B cell (primary cell): ENCODE data around the gene ATG7.

Source experiments
- CTCF ChIP-seq: fragments of 200-600 bp; IDR thresholded peaks from one replicate; pipeline ENCODE4 v1.8.0; 2022; ENCODE audit warnings: antibody characterized with exemption, mild to moderate bottlenecking
- EZH2 ChIP-seq: IDR thresholded peaks from 2 replicates; pipeline ENCODE4 v1.6.1; 2012; ENCODE audit warnings: borderline replicate concordance, low read depth, mild to moderate bottlenecking, moderate library complexity, low read length; ENCODE audit not compliant: insufficient read depth, poor library complexity, severe bottlenecking

GRCh38 chr3:11604139-11604892, 332.1 kb downstream of the ATG7 start:
- TF ChIP-seq CTCF (no peak), EZH2 (no peak)
